ENCODE results near the gene DCLK2.

Gene DCLK2

GRCh38 chr4:150070464-150071170 is 7.6 kb upstream of the DCLK2 start:
- DNase-seq, result no peak

- DNase-seq, result no peak
These were observed 5.8 kb upstream of the DCLK2 start for GRCh38 chr4:150072471-150072870.

GRCh38 chr4:150072906-150073714 is 5.1 kb upstream of the DCLK2 start:
- DNase-seq, result no peak

GRCh38 chr4:150074064-150074463 is 4.2 kb upstream of the DCLK2 start:
- DNase-seq, result no peak

- DNase-seq, result peak in 5 of 14 donors; percentile 30 to 62 (median 53)
These were observed 385 bp downstream of the DCLK2 start for GRCh38 chr4:150078579-150079080.

GRCh38 chr4:150079081-150079581 is 886 bp downstream of the DCLK2 start:
- DNase-seq, result peak in 4 of 14 donors; percentile 21 to 57 (median 42)

GRCh38 chr4:150080337-150080736 is 2.1 kb downstream of the DCLK2 start:
- DNase-seq, result no peak

- peak in 1 of 14 donors; percentile 3 for DNase-seq
These were observed 2.6 kb downstream of the DCLK2 start for GRCh38 chr4:150080875-150081274.

- DNase-seq, result no peak
These were observed 4.0 kb downstream of the DCLK2 start for GRCh38 chr4:150082241-150082640.

- no peak for DNase-seq
These were observed 8.8 kb downstream of the DCLK2 start for GRCh38 chr4:150087006-150087405.

- DNase-seq, result no peak
These were observed 11.5 kb downstream of the DCLK2 start for GRCh38 chr4:150089732-150090131.

GRCh38 chr4:150090836-150091235 is 12.6 kb downstream of the DCLK2 start:
- no peak for DNase-seq

- no peak for DNase-seq
These were observed 16.4 kb downstream of the DCLK2 start for GRCh38 chr4:150094676-150095075.

- peak in 1 of 14 donors; percentile 15 for DNase-seq
These were observed 18.4 kb downstream of the DCLK2 start for GRCh38 chr4:150096625-150097024.

- no peak for DNase-seq
These were observed 20.0 kb downstream of the DCLK2 start for GRCh38 chr4:150098214-150098613.

- DNase-seq, result no peak
These were observed 26.3 kb downstream of the DCLK2 start for GRCh38 chr4:150104404-150105027.

- DNase-seq, result no peak
These were observed 28.6 kb downstream of the DCLK2 start for GRCh38 chr4:150106886-150107285.

GRCh38 chr4:150108691-150109090 is 30.4 kb downstream of the DCLK2 start:
- DNase-seq, result no peak

GRCh38 chr4:150114641-150115040 is 36.4 kb downstream of the DCLK2 start:
- DNase-seq, result no peak

GRCh38 chr4:150115851-150116250 is 37.6 kb downstream of the DCLK2 start:
- DNase-seq, result no peak

- DNase-seq, result no peak
These were observed 38.3 kb downstream of the DCLK2 start for GRCh38 chr4:150116506-150116905.

- DNase-seq, result peak in 2 of 14 donors; percentile 4 to 22
These were observed 38.8 kb downstream of the DCLK2 start for GRCh38 chr4:150117094-150117493.

GRCh38 chr4:150117629-150118028 is 39.4 kb downstream of the DCLK2 start:
- no peak for DNase-seq
